ENCODE data around the gene RNF212.

- TF ChIP-seq, protein P1, sequence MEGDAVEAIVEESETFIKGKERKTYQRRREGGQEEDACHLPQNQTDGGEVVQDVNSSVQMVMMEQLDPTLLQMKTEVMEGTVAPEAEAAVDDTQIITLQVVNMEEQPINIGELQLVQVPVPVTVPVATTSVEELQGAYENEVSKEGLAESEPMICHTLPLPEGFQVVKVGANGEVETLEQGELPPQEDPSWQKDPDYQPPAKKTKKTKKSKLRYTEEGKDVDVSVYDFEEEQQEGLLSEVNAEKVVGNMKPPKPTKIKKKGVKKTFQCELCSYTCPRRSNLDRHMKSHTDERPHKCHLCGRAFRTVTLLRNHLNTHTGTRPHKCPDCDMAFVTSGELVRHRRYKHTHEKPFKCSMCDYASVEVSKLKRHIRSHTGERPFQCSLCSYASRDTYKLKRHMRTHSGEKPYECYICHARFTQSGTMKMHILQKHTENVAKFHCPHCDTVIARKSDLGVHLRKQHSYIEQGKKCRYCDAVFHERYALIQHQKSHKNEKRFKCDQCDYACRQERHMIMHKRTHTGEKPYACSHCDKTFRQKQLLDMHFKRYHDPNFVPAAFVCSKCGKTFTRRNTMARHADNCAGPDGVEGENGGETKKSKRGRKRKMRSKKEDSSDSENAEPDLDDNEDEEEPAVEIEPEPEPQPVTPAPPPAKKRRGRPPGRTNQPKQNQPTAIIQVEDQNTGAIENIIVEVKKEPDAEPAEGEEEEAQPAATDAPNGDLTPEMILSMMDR (IDR thresholded peaks at IDR 0.05; ENCODE audit: insufficient read depth, low read length), result no peak
- TF ChIP-seq REST (IDR thresholded peaks at IDR 0.05; ENCODE audit: insufficient replicate concordance, low read depth) (no peak), GABPA (IDR thresholded peaks at IDR 0.05; ENCODE audit: low read depth) (no peak), POLR2AphosphoS5 (IDR thresholded peaks at IDR 0.05; ENCODE audit: low read depth) (no peak)
Observed at GRCh38 chr4:1039493-1040343, 73.6 kb downstream of the RNF212 start.

All from HL-60 (cell line).